ENCODE data around the gene MPST. TPM values are rescaled to one million over a fixed set of nuclear protein-coding genes. Genes with fewer than 3 reads are reported as not detected.

MPST gene
- total RNA-seq, 4 donors from 2014 or later: 131 to 161 (median 146) TPM

- Histone ChIP-seq H3K4me3 (no peak overlapping the region), H3K36me3 (peaks cover 0 to 45% of the 10 kb centered on the region in 2 donors), H3K27me3 (no peaks in the 10 kb centered on the region), H3K9me3 (no peaks in the 10 kb centered on the region), H3K27ac (no peak overlapping the region), H3K4me1 (peaks cover 0 to 16% of the 10 kb centered on the region in 2 donors)
- TF ChIP-seq CTCF (IDR thresholded peaks at IDR 0.05 in 4 of 5, conservative IDR thresholded peaks at IDR 0.05 in 1 of 5) (no peak), POLR2A (IDR thresholded peaks at IDR 0.05) (no peak)
- intact Hi-C loops (cut with DNase I; ENCODE audit: low total_unique reads) (no loop called here), in situ Hi-C loops (cut with MboI; ENCODE audit: low sequenced_read_pairs in 4 of 4) (no loop called here)
- DNase-seq (no peak), ATAC-seq (no peak)
Observed at GRCh38 chr22:37025500-37026070, 6.0 kb downstream of the MPST start.

GRCh38 chr22:37026325-37026724, 6.8 kb downstream of the MPST start:
- DNase-seq: no peak
- peaks cover 0 to 13% of the 10 kb centered on the region in 2 donors for H3K4me1 ChIP-seq
- H3K4me3 ChIP-seq: no peak overlapping the region
- TF ChIP-seq POLR2A (IDR thresholded peaks at IDR 0.05) (no peak), CTCF (IDR thresholded peaks at IDR 0.05 in 4 of 5, conservative IDR thresholded peaks at IDR 0.05 in 1 of 5) (no peak)
- no peak for ATAC-seq
- intact Hi-C loops (cut with DNase I; ENCODE audit: low total_unique reads): no loop called here
- in situ Hi-C loops (cut with MboI; ENCODE audit: low sequenced_read_pairs in 4 of 4): no loop called here
- H3K27ac ChIP-seq: no peak overlapping the region
- H3K36me3 ChIP-seq: peaks cover 0 to 45% of the 10 kb centered on the region in 2 donors
- no peaks in the 10 kb centered on the region for H3K9me3 ChIP-seq
- H3K27me3 ChIP-seq: no peaks in the 10 kb centered on the region

GRCh38 chr22:37027556-37027955, 8.0 kb downstream of the MPST start:
- no peak overlapping the region for H3K4me3 ChIP-seq
- no peaks in the 10 kb centered on the region for H3K27me3 ChIP-seq
- TF ChIP-seq CTCF (IDR thresholded peaks at IDR 0.05 in 4 of 5, conservative IDR thresholded peaks at IDR 0.05 in 1 of 5) (no peak), POLR2A (IDR thresholded peaks at IDR 0.05) (no peak)
- ATAC-seq (no peak), DNase-seq (no peak)
- H3K27ac ChIP-seq: no peak overlapping the region
- in situ Hi-C loops (cut with MboI; ENCODE audit: low sequenced_read_pairs in 4 of 4) (no loop called here), intact Hi-C loops (cut with DNase I; ENCODE audit: low total_unique reads) (no loop called here)
- no peaks in the 10 kb centered on the region for H3K9me3 ChIP-seq
- peaks cover 0 to 4% of the 10 kb centered on the region in 2 donors for H3K4me1 ChIP-seq
- peaks cover 0 to 45% of the 10 kb centered on the region in 2 donors for H3K36me3 ChIP-seq

GRCh38 chr22:37028692-37029674, 9.4 kb downstream of the MPST start:
- in situ Hi-C loops (cut with MboI; ENCODE audit: low sequenced_read_pairs in 4 of 4): no loop called here
- intact Hi-C loops (cut with DNase I; ENCODE audit: low total_unique reads): no loop called here
- no peak for TF ChIP-seq POLR2A (IDR thresholded peaks at IDR 0.05)
- TF ChIP-seq CTCF (IDR thresholded peaks at IDR 0.05 in 4 of 5, conservative IDR thresholded peaks at IDR 0.05 in 1 of 5): no peak
- Histone ChIP-seq H3K27ac (no peak overlapping the region), H3K4me1 (no peaks in the 10 kb centered on the region), H3K36me3 (peaks cover 0 to 45% of the 10 kb centered on the region in 2 donors), H3K9me3 (no peaks in the 10 kb centered on the region), H3K27me3 (no peaks in the 10 kb centered on the region), H3K4me3 (no peak overlapping the region)
- ATAC-seq (no peak), DNase-seq (no peak)
